Gastroesophageal sphincter (tissue), 4 donors: ENCODE data around the gene AMPD3. TPM values are rescaled to one million over a fixed set of nuclear protein-coding genes. Genes with fewer than 3 reads are reported as not detected.

Source experiments
- ATAC-seq: fragments of 150-250 bp; one replicate; pipeline ENCODE4 v1.9.1; 2016; ENCODE audit warnings: mild to moderate bottlenecking, moderate library complexity
- H3K27ac ChIP-seq, 4 donors: fragments of 200-600 bp; sonication (generic) in 3 of 4; 1 replicate in 3 of 4; 2 replicates in 1 of 4; pipeline ENCODE4 v1.5.1; 2016 to 2019
- H3K27me3 ChIP-seq: fragments of 200-600 bp; sonication (generic); one replicate; pipeline ENCODE4 v1.5.1; 2019
- H3K36me3 ChIP-seq, 2 donors: fragments of 200-600 bp; sonication (generic); one replicate each; pipeline ENCODE4 v1.5.1; 2019; ENCODE audit warnings: control low read depth in 1 of 2
- H3K4me1 ChIP-seq, 3 donors: fragments of 200-600 bp; sonication (generic); 1 replicate in 2 of 3; 2 replicates in 1 of 3; pipeline ENCODE4 v1.5.1; 2016 to 2019; ENCODE audit warnings: control low read depth in 2 of 3
- H3K4me3 ChIP-seq, 2 donors: fragments of 200-600 bp; sonication (generic); one replicate each; pipeline ENCODE4 v1.5.1; 2019; ENCODE audit warnings: mild to moderate bottlenecking in 1 of 2, moderate library complexity in 1 of 2
- H3K9me3 ChIP-seq, 3 donors: fragments of 200-600 bp; sonication (generic); one replicate each; pipeline ENCODE4 v1.5.1; 2017 to 2019; ENCODE audit warnings: control low read depth in 2 of 3
- EP300 ChIP-seq: sonication (generic); formaldehyde crosslinking; IDR thresholded peaks from one replicate; pipeline ENCODE4 v1.6.1; 2017; ENCODE audit warnings: antibody characterized with exemption, mild to moderate bottlenecking
- POLR2A ChIP-seq, 2 donors: fragments of 450-650 bp; IDR thresholded peaks; one replicate each; pipeline ENCODE4 v1.6.1; 2017; ENCODE audit warnings: antibody characterized with exemption in 2 of 2, mild to moderate bottlenecking in 2 of 2, moderate library complexity in 1 of 2
- POLR2AphosphoS5 ChIP-seq: sonication (generic); formaldehyde crosslinking; IDR thresholded peaks from one replicate; pipeline ENCODE4 v1.6.1; 2017; ENCODE audit warnings: antibody characterized with exemption
- WGBS, 2 donors: methylation state at CpG; one replicate each; pipeline ENCODE4 v1.1.5; 2018; ENCODE audit warnings: low coverage in 1 of 2; 5-methylcytosine and 5-hydroxymethylcytosine counted together
- total RNA-seq, 4 donors: library from RNA; depleted of rRNA; stranded (reverse); fragments of >200 nt; gene quantifications; one replicate each; pipeline ENCODE4 v1.1.0, GENCODE V29; 2016
- TF ChIP-seq, protein P1 (sequence below), 4 experiments: fragments of 200-600 bp in 2 of 4; fragments of 450-650 bp in 2 of 4; sonication (generic) in 1 of 4; IDR thresholded peaks; one replicate each; pipeline ENCODE4 v1.5.1; 2017 to 2019; ENCODE audit warnings: antibody characterized with exemption in 4 of 4, mild to moderate bottlenecking in 2 of 4, moderate library complexity in 2 of 4

The AMPD3 gene
- total RNA-seq, 4 donors from 2014 or later: 4.3 to 7.3 (median 5.4) TPM

DNA sequence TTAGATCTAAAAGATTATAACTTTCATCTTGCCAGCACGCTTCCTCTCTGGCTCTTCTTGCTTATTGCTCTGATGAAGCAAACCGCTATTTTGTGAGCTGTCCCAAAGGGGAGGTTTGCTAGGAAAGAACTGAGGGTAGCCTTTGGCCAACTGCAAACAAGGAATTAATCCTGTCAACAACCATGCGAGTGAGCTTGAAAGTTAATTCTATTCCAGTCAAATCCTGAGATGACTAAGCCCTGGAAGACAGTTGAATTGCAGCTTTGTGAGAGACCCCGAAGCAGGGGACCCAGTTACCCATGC, 96.2 kb downstream of the AMPD3 start:
- H3K9me3 ChIP-seq: no peaks in the 10 kb centered on the region
- 67 to 77% methylated on average over 2 to 4 of the region's 4 CpGs for WGBS, 2 donors
- TF ChIP-seq EP300: no peak
- TF ChIP-seq POLR2AphosphoS5: no peak
- TF ChIP-seq POLR2A (IDR thresholded peaks at IDR 0.05): no peak
- H3K36me3 ChIP-seq: no peaks in the 10 kb centered on the region
- no peak overlapping the region for H3K4me3 ChIP-seq
- ATAC-seq: no peak
- no peaks in the 10 kb centered on the region for H3K4me1 ChIP-seq
- no peaks in the 10 kb centered on the region for H3K27me3 ChIP-seq
- no peak overlapping the region for H3K27ac ChIP-seq

DNA sequence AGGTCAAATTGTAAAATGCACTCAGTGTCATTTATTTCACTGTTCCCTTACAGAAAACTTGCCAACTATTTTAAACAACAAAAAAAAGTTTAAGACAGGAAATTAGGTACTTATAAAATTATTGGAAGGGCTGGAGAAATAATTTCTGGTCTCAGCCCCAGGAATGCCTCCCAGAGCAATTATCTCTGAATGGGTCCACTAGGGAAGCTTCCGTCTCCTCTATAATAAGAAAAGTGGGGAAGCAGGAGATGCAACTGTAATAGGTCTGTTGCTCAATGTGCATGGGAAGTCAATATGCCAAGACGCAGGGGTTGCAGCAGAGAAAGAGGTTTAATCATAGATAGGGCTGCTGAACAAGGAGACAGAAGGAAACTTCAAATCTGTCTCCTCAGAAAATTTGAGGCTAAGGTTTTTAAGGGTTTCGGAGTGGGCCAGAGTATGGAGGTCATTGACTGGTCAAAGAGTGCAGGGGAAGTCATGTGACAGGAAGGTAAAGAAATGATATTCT, 96.8 kb downstream of the AMPD3 start:
- TF ChIP-seq POLR2AphosphoS5 (no peak), EP300 (no peak), POLR2A (IDR thresholded peaks at IDR 0.05) (no peak)
- TF ChIP-seq, protein P1, sequence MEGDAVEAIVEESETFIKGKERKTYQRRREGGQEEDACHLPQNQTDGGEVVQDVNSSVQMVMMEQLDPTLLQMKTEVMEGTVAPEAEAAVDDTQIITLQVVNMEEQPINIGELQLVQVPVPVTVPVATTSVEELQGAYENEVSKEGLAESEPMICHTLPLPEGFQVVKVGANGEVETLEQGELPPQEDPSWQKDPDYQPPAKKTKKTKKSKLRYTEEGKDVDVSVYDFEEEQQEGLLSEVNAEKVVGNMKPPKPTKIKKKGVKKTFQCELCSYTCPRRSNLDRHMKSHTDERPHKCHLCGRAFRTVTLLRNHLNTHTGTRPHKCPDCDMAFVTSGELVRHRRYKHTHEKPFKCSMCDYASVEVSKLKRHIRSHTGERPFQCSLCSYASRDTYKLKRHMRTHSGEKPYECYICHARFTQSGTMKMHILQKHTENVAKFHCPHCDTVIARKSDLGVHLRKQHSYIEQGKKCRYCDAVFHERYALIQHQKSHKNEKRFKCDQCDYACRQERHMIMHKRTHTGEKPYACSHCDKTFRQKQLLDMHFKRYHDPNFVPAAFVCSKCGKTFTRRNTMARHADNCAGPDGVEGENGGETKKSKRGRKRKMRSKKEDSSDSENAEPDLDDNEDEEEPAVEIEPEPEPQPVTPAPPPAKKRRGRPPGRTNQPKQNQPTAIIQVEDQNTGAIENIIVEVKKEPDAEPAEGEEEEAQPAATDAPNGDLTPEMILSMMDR (IDR thresholded peaks at IDR 0.05): no peak
- no peak for ATAC-seq
- Histone ChIP-seq H3K27me3 (no peaks in the 10 kb centered on the region), H3K27ac (no peak overlapping the region), H3K36me3 (no peaks in the 10 kb centered on the region), H3K4me1 (no peaks in the 10 kb centered on the region), H3K4me3 (no peak overlapping the region), H3K9me3 (no peaks in the 10 kb centered on the region)
- WGBS, 2 donors: 90 to 93% methylated on average over 3 of the region's 3 CpGs

GRCh38 chr11:10556590-10556989, 101.5 kb downstream of the AMPD3 start:
- no peak for TF ChIP-seq POLR2AphosphoS5
- no peak for TF ChIP-seq EP300
- TF ChIP-seq POLR2A (IDR thresholded peaks at IDR 0.05): no peak
- TF ChIP-seq, protein P1 (IDR thresholded peaks at IDR 0.05): no peak
- Histone ChIP-seq H3K4me1 (no peaks in the 10 kb centered on the region), H3K27ac (no peak overlapping the region), H3K9me3 (no peaks in the 10 kb centered on the region), H3K4me3 (no peak overlapping the region), H3K27me3 (no peaks in the 10 kb centered on the region), H3K36me3 (no peaks in the 10 kb centered on the region)
- WGBS, 2 donors: 70% methylated on average over 1 of the region's 1 CpG; no CpG with 5 or more reads in 1 of the 2 donors
- no peak for ATAC-seq

Other genes starting within 250 kb of the AMPD3 start
- 10 to 100 TPM; 52.8 to 87.9 (median 62.4) TPM for gene SBF2, start 161.0 kb upstream of the AMPD3 start, total RNA-seq
- gene ADM, start 150.2 kb upstream of the AMPD3 start, total RNA-seq: 100 to 1,000 TPM in 1 of 4 donors, 10 to 100 TPM in 3; 36.3 to 108 (median 81.8) TPM
- 10 to 100 TPM; 28.4 to 44.8 (median 38.1) TPM for gene RNF141, start 85.9 kb downstream of the AMPD3 start, total RNA-seq
- 100 to 1,000 TPM in 2 of 4 donors, 10 to 100 TPM in 2; 13.2 to 191 (median 102) TPM for gene LYVE1, start 113.4 kb downstream of the AMPD3 start, total RNA-seq
- gene IRAG1, start 238.5 kb downstream of the AMPD3 start, total RNA-seq: 100 to 1,000 TPM; 156 to 408 (median 278) TPM